Fibroblast of villous mesenchyme (primary cell): Measurements from ENCODE around the gene TUBB4B. TPM values are rescaled to one million over a fixed set of nuclear protein-coding genes. Genes with fewer than 3 reads are reported as not detected.

Experiments
- DNase-seq: peaks from one replicate; pipeline ENCODE4 v3.0.0-alpha.2; 2010; ENCODE audit warnings: low read depth
- H3K4me3 ChIP-seq: 2 replicates; pipeline ENCODE4 v1.5.1; 2011; ENCODE audit warnings: low read depth, mild to moderate bottlenecking, low read length
- total RNA-seq: library from RNA; depleted of rRNA; stranded (reverse); fragments of >200 nt; gene quantifications from 2 replicates; pipeline ENCODE4 v1.2.3, GENCODE V29; 2012
- TF ChIP-seq, protein P1 (sequence below): IDR thresholded peaks from 2 replicates; pipeline ENCODE4 v1.5.1; 2012; ENCODE audit warnings: low read depth, mild to moderate bottlenecking, low read length; ENCODE audit not compliant: insufficient read depth

The TUBB4B gene
- total RNA-seq, 1 donor: 218 TPM

DNA sequence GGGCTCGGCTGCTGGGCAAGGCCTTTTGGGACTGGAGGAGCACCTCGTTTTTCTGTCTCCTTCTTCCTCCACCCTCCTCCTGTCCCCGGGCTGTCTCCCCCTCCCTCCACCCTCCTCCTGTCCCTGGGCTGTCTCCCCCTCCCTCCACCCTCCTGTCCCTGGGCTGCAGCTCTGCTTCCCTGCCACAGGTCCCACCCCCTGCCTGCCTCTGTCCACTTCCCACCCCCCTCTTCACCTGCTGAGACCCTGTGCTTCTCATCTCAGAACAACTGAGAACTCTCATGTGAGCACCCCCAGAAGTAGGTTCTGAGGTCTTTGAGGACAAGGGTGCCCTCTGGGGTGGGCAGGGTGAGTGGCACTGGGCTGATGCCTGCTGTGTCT is 30.6 kb downstream of the TUBB4B start:
- TF ChIP-seq, protein P1, sequence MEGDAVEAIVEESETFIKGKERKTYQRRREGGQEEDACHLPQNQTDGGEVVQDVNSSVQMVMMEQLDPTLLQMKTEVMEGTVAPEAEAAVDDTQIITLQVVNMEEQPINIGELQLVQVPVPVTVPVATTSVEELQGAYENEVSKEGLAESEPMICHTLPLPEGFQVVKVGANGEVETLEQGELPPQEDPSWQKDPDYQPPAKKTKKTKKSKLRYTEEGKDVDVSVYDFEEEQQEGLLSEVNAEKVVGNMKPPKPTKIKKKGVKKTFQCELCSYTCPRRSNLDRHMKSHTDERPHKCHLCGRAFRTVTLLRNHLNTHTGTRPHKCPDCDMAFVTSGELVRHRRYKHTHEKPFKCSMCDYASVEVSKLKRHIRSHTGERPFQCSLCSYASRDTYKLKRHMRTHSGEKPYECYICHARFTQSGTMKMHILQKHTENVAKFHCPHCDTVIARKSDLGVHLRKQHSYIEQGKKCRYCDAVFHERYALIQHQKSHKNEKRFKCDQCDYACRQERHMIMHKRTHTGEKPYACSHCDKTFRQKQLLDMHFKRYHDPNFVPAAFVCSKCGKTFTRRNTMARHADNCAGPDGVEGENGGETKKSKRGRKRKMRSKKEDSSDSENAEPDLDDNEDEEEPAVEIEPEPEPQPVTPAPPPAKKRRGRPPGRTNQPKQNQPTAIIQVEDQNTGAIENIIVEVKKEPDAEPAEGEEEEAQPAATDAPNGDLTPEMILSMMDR: no peak
- no peak for DNase-seq
- H3K4me3 ChIP-seq: no peak overlapping the region

DNA sequence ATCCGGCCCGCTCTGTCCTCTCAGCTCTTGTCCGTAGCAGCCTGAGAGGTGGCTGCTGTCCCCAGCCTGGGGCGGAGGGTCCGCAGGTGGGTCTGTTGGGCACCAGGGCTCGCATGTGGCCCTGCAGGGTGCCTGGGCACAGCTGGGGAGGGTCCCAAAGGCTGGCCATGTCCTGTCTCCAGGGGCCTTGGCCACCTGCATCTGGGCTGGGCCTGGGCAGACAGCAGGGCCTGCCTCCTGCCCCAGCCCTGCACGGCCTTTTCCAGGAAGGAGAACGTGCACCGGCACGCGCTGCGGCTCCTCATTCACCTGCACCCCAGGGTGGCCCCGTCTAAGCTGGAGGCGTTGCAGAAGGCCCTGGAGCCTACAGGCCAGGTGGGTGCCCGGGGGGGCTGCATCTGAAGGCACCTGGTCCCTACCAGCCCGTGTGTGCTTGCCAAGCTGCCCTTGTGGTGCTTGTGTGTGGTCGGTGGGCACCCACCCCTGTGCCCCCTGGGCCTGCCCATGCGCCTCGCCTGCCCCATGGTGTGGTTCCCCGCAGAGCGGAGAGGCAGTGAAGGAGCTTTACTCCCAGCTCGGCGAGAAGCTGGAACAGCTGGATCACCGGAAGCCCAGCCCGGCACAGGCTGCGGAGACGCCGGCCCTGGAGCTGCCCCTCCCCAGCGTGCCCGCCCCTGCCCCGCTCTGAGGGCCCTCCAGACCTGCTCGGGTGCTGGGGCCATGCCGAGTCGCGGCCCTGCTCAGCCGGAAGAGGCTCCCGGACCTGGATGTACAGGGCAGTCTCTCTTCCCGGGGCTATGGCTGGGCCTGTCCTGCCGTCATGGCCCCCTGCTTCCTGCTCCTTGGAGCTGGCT is 31.4 kb downstream of the TUBB4B start:
- no peak overlapping the region for H3K4me3 ChIP-seq
- TF ChIP-seq, protein P1: no peak
- no peak for DNase-seq

DNA sequence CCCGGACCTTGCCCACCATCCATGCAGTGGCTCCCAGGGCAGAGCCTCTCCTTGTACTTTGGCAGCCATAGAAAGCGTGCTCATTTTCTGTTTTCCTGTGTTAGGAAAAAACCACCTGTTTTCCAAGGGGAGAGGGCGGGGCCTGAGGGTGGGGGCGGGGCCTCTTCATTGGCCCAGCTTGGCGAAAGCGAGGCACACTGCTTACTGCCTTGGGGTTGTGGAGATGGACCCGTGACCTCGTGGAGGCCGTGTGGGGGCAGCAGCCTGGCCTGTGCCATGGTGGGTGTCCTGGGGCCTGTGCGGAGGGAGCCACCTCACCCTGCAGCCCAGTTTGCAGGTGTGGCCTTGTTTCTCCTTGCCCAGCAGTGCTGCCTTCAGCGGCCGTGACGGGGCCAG is 32.0 kb downstream of the TUBB4B start:
- no peak overlapping the region for H3K4me3 ChIP-seq
- TF ChIP-seq, protein P1: no peak
- no peak for DNase-seq

DNA sequence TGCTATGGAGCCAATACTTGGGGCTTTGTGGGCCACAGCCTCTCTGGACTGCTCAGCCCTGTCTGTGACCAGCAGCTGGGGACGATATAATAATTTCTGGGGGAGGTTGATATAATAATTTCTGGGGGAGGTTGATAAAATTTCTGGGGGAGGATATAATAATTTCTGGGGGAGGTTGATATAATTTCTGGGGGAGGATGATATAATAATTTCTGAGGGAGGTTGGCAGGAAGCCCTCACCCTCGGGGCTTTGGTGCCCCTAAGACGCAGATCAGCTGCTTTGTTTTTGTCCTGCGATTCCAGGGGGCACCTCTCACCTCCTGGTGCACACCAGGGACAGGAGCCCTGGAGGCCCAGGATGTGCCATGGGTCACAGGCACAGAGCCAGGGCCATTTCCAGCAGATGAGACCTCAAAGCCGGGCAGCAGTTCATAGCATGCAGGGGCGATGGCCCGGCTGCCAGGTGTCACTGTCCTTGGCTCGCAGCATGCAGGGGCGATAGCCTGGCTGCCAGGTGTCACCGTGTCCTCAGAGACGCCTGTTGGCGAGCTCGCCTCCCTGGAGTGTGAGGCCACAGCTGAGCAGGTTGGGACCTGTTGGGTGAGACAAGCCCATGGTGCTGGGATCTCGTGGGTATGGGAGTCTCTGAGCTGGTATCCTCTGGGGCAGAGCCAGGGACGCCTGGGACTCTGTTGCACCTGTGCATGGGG is 32.7 kb downstream of the TUBB4B start:
- DNase-seq: no peak
- H3K4me3 ChIP-seq: no peak overlapping the region
- TF ChIP-seq, protein P1: no peak

DNA sequence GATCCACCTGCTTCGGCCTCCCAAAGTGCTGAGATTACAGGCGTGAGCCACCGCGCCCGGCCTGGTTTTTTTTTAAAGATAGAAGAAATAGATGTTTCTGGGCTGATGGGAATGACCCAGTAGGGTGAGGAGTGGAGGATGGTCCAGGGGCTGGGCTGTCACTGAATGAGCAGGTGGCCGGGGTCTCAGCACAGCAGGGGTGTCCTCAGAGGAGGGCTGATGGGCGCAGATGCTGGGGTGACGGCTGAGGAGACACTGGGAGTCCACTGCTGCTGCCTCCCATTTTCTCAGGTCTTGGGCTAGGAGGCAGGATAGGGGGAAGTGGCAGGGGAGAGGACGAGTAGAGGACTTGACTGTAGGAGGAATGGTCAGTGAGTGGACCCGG is 34.1 kb downstream of the TUBB4B start:
- H3K4me3 ChIP-seq: no peak overlapping the region
- no peak for DNase-seq
- TF ChIP-seq, protein P1: no peak

DNA sequence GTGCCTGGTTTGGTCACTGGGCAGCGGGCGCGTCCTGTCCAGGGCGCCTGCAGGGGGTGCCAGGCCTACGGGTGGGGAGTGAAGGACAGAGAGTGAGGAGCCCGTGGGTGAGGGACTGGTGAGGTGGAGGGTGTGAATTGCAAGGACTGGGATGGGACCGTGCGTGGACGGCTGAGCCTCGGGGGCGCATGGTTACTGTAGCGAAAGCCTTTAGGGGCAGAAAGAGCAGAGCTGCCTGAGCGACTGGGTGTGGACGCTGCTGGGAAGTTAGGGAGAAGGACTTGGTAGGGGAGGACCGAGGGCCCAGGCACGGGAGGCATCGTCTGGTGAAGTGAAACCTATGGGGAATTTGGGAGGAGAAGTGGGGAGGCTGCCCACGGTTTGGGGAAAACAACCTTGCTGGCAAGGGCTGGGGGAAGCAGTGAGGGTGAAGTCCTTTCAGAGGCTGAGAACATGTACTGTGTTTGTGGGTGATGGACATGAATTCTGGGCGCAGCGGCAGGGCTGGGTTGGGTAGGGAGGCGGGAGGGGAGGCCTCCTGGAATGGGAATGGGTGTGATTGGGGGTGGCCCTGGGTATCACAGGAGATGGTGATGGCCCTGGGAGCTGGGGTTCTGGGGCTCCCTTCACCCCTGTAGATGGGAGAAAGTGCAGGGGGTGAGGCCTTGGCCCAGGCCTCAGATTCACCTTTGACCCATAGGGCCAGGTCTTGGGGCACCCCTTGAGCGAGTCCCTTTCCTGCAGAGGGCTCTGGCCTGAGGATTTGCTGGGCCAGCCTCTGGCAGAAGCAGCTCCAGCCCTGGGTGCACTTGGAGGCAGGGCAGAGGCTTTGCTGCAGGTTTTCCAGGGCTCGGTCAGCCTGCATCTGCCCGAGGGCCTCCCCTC is 34.7 kb downstream of the TUBB4B start:
- H3K4me3 ChIP-seq: no peak overlapping the region
- TF ChIP-seq, protein P1: no peak
- no peak for DNase-seq
